ENCODE results near the gene ERP44.

- no peak for TF ChIP-seq POLR2A (IDR thresholded peaks at IDR 0.05)
- TF ChIP-seq, protein P1, sequence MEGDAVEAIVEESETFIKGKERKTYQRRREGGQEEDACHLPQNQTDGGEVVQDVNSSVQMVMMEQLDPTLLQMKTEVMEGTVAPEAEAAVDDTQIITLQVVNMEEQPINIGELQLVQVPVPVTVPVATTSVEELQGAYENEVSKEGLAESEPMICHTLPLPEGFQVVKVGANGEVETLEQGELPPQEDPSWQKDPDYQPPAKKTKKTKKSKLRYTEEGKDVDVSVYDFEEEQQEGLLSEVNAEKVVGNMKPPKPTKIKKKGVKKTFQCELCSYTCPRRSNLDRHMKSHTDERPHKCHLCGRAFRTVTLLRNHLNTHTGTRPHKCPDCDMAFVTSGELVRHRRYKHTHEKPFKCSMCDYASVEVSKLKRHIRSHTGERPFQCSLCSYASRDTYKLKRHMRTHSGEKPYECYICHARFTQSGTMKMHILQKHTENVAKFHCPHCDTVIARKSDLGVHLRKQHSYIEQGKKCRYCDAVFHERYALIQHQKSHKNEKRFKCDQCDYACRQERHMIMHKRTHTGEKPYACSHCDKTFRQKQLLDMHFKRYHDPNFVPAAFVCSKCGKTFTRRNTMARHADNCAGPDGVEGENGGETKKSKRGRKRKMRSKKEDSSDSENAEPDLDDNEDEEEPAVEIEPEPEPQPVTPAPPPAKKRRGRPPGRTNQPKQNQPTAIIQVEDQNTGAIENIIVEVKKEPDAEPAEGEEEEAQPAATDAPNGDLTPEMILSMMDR (IDR thresholded peaks at IDR 0.05), result no peak
These were observed 79.3 kb downstream of the ERP44 start for GRCh38 chr9:100019541-100019940.

All from breast epithelium (tissue), 3 donors.